ENCODE measurements around the gene PSMC3.

Gene PSMC3

GRCh38 chr11:47442514-47442913 lies 16.3 kb upstream of the PSMC3 start:
- DNase-seq = no peak

- no peak for DNase-seq
Observed at GRCh38 chr11:47441421-47441820, 15.2 kb upstream of the PSMC3 start.

GRCh38 chr11:47440054-47440476 lies 13.8 kb upstream of the PSMC3 start:
- DNase-seq = no peak

- no peak for DNase-seq
Observed at GRCh38 chr11:47438721-47439120, 12.5 kb upstream of the PSMC3 start.

GRCh38 chr11:47437746-47438418 lies 11.6 kb upstream of the PSMC3 start:
- no peak for DNase-seq

GRCh38 chr11:47437218-47437745 lies 11.0 kb upstream of the PSMC3 start:
- no peak for DNase-seq

- no peak for DNase-seq
Observed at GRCh38 chr11:47436726-47437125, 10.5 kb upstream of the PSMC3 start.

- DNase-seq = no peak
Observed at GRCh38 chr11:47435687-47436086, 9.4 kb upstream of the PSMC3 start.

GRCh38 chr11:47434011-47434786 lies 8.0 kb upstream of the PSMC3 start:
- no peak for DNase-seq

- no peak for DNase-seq
Observed at GRCh38 chr11:47433157-47433556, 6.9 kb upstream of the PSMC3 start.

- no peak for DNase-seq
Observed at GRCh38 chr11:47431356-47432083, 5.3 kb upstream of the PSMC3 start.

- DNase-seq = no peak
Observed at GRCh38 chr11:47430524-47430923, 4.3 kb upstream of the PSMC3 start.

- no peak for DNase-seq
Observed at GRCh38 chr11:47425611-47426010, 628 bp downstream of the PSMC3 start.

- no peak for DNase-seq
Observed at GRCh38 chr11:47418454-47419259, 7.6 kb downstream of the PSMC3 start.

- DNase-seq = no peak
Observed at GRCh38 chr11:47417712-47418111, 8.5 kb downstream of the PSMC3 start.

GRCh38 chr11:47415949-47416472 lies 10.2 kb downstream of the PSMC3 start:
- DNase-seq = no peak

GRCh38 chr11:47415091-47415854 lies 11.0 kb downstream of the PSMC3 start:
- DNase-seq = no peak

- DNase-seq = no peak
Observed at GRCh38 chr11:47414685-47415070, 11.6 kb downstream of the PSMC3 start.

- no peak for DNase-seq
Observed at GRCh38 chr11:47413908-47414684, 12.1 kb downstream of the PSMC3 start.

GRCh38 chr11:47413351-47413750 lies 12.9 kb downstream of the PSMC3 start:
- no peak for DNase-seq
